HEK293T (cell line): Measurements from ENCODE around the gene LIN28B.
A peak's percentile ranks its signal among the peaks of the same experiment; 100 is the strongest.

ENCODE experiments used
- BHLHE40 ChIP-seq: fragments of 450-650 bp; IDR thresholded peaks from 2 replicates; pipeline ENCODE4 v1.6.1; 2016; ENCODE audit warnings: mild to moderate bottlenecking, moderate library complexity, borderline replicate concordance
- CTBP1 ChIP-seq: fragments of 450-650 bp; IDR thresholded peaks from 2 replicates; pipeline ENCODE4 v1.6.1; 2016; ENCODE audit warnings: borderline replicate concordance
- FOXA1 ChIP-seq: fragments of 450-650 bp; IDR thresholded peaks from 2 replicates; pipeline ENCODE4 v1.6.1; 2016; ENCODE audit warnings: mild to moderate bottlenecking
- FOXM1 ChIP-seq: fragments of 450-650 bp; IDR thresholded peaks from 2 replicates; pipeline ENCODE4 v1.6.1; 2017; ENCODE audit warnings: mild to moderate bottlenecking, borderline replicate concordance
- LEF1 ChIP-seq: fragments of 450-650 bp; IDR thresholded peaks from 2 replicates; pipeline ENCODE4 v1.6.1; 2017; ENCODE audit warnings: mild to moderate bottlenecking, borderline replicate concordance
- SP1 ChIP-seq: fragments of 450-650 bp; IDR thresholded peaks from 2 replicates; pipeline ENCODE4 v1.6.1; 2017
- SUZ12 ChIP-seq: fragments of 450-650 bp; IDR thresholded peaks from 2 replicates; pipeline ENCODE4 v1.6.1; 2016; ENCODE audit warnings: mild to moderate bottlenecking

DNA sequence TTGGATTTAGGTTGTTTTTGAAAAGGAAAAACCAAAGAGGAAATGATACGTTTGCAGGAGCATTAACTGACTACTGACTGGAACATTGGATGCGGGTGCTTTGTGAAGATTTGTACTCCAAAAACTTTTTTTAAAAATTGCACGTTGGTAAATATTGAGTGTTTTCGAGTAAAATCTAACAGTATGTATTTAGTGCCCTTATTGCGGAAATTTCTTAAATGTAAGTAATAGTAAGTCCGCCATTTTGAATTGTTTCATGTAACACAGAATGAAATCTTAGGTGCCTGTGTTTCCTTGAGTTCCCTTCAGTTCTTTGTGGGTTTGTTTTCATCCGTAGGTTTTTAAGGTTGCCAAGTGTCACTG is 15.2 kb upstream of the LIN28B start:
- TF ChIP-seq SP1 (0 out of 2 replicates have a peak, but pooled peaks have one; percentile 11), BHLHE40 (no peak), SUZ12 (no peak), FOXA1 (no peak), CTBP1 (no peak), LEF1 (no peak), FOXM1 (no peak)
